ENCODE measurements around the gene GSG1.

Gene GSG1

DNA sequence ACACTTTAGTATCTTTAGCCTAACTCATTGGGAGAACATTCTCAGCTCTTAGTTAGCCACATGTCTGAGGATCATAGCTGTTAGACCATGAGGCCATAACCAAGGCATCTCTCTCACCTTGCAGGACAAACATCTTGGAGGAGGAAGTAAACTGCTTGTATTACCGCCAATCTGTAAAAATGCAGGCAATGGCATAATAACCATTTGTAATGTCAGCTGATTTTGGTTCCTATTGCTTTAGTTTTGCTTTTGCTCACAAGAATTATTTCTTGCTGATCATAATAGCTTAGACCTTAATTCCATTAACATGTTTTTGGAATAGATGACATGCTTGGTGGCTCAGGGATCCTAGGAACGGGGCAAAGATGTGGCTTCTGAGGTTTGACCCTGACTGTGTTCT, 16.4 kb upstream of the GSG1 start:
- FAIRE-seq, result no peak

DNA sequence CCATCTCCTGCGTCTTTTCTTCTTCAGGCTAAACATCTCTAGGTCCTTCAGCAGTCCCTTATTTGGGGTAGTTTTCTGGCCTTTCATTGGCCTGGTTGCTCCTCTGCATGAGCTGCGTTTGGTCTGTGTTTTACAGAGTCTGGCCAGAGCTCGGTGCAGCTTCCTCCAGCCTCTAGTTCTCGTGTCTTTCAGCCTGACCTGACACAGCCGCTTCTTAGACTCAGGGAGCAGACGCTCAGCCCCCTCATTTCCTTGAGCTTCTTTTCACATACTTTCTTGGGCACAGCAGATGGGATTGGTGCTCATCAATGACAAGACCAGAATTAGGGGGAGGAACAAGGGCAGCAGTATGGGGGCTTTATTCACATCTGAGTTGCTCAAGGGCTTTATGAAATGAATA, 13.6 kb upstream of the GSG1 start:
- FAIRE-seq, result no peak

DNA sequence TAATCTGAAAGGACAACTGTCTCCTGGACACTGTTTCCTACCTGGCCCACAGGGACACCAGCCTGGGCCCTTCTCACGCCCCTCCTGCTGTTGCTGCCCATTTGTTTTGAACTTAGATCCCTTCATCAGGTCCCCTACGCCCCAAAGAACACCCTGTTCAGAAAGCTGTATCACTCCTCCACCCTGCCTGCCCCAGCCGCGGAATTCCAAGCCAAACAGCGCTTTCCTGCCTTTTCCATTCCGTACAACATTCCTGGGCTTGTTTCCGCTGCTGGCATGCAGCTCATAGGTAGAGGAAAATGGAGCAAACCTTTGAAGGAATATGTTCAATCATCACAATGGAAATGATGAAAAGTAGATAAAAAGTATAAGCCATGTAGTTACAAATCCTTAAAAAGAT, 12.8 kb upstream of the GSG1 start:
- no peak for FAIRE-seq

DNA sequence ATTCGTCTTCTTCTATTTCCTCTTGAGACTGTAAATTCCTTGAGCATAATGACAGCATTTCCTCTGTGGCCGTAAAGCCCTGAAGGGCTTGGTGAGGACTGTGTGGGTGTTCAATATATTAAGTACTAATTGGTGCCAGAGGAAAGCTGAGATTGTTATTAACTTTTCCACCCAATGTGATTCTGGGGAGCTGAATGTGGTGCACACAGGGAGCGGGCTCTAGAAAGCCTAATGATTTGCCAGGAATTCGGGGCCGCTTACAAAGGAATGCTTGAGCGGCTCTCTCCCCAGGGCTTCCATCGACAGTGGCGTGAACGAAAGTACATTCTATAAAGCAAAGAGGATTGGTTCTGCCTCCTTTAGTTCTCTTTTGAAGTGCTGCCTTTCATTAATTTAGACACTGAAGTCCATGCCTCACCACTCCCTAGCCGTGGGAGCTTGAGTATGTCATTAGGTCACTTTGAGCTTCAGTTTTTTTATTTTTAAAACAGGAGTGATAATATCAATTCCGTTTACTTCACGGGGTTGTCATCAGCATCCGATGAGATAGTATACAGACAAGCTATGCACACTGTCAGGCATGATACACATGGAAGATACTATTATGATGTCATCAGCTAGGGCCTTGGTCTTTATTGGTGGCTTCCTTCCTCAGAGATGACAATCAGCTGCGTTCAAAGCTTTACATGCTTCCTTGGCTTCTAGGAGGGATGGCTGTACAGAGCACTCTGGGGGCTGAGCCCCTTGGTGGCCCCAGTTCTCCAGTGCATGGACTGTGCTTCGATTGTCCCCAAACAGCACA, 11.0 kb upstream of the GSG1 start:
- no peak for FAIRE-seq

DNA sequence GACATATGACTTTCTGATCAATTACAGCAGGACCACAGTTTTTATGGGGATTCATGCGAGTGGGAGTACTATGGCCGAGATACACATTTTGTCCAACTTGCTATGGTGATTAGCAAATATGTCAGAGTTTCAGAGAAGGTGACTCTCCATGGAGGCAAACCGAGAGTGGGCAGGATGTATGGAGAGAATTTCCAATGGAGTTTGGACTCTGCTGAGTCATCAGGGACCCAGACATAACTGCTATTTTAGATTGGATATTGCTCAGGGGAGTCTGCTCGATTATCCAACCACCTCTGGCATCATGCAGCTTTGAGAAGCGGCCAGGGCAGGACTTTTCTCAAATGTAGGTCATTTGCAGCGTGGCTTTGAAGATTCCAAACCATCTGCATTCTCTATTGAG, 9.5 kb upstream of the GSG1 start:
- FAIRE-seq, result no peak

DNA sequence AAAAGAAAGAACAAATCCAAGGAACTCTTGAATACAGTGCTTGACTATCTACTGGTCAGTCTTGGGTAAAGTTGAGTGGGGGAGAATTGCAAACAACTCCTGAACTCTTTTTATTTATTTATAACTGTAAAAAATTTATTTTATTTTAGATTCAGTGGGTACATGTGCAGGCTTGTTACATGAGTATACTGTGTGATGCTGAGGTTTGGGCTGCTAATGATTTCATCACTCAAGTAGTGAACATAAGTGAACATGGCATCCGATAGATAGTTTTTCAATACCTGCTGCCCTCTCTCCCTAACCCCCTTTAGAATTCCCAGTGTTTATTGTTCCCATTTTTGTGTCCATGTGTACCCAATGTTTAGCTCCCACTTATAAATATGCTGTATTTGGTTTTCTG, 3.2 kb upstream of the GSG1 start:
- no peak for FAIRE-seq

DNA sequence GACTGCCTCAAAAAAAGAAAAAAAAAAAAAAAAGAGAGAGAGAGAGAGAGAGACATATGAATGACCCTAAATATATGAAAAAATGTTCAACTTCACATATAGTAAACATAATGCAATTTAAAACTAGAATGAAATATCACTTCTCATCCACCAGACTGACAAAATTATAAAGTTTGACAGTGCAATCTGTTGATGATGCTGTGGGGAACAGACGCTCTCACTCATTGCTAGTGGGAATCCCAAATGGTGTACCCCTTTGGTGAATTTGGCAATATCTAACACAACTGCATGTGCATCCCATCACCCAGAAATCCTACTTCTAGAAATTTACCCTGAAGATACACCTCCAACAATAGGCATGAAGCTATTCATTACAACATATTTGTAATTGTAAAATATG, 2.3 kb upstream of the GSG1 start:
- FAIRE-seq, result no peak

DNA sequence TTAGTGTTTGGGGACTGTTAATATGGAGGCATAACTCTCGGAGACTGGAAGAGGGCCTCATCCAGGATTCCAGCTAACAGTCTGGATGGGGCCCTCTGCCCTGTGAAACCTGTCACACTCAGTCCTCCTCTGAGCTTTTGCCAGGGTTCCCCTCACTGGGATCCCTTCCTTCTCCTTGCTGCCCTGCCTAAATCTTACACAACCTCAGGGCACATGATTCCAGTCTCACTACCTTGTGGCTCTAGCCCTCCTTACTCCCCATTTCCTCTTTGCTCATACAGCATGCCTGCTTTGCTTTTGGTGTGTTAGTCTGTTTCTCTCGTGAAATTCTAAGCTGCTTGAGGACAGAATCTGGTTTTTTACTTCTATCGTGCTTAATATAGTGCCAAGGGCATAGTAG, 942 bp upstream of the GSG1 start:
- FAIRE-seq, result no peak

DNA sequence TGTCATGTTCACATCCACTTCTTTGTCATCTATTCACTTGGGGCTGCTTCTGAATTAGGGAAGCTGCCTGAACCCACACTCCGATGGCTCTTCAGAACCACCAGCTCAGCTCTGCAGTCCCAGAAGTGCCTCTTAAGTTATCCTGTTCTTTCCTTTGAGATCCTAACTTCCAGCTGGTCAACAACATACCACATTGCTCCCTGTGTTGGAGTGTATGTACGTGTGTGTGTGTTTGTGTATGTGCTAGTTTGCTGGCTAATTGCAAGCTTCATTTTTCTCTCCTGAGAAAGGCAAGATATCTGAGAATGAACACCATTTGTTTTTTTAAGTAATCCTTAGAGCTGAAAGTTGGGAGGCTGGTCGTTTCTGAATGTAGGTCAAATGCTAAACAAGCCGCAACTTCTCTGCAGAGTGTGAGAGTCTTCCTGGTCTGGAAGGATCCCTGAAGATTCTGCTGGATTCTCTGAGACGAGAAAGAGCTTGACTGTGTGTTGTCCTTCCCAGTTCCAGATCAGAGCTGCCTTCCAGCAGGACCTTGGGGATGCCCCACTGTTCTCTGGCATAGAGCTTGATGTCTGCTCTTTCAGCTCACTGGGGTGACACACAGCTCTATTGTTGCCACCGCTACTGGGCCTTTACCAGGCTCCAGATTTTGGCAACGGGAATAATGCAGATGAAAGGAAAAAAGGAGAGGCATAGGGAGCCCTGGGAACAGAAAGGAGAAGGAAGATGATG, 839 bp downstream of the GSG1 start:
- FAIRE-seq, result no peak

DNA sequence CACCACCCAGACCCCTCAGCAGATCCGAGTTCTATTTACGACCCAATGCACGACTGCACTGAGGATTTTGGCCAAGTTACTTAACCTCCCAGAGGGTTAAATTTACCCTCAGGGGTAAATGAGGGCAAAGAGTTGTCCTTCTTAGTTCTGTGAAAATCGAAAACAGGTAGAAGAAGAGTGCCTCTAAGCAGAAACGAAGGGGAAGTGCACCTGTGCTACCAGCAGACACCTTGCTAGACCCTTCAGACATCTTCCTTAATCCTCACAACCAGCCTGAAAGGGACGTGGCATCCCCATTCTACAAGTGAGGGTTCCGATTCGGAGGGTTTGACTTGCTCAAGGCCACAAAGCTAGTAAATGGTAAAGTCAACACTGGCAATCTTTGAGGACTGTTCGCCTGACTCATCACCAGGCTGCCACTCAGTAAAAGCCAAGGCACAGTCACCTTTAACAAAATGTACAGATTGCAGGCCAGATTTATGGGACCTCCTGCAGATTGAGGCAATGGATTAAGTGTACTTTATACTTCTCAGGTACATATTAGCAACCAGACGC, 1.6 kb downstream of the GSG1 start:
- FAIRE-seq, result no peak

DNA sequence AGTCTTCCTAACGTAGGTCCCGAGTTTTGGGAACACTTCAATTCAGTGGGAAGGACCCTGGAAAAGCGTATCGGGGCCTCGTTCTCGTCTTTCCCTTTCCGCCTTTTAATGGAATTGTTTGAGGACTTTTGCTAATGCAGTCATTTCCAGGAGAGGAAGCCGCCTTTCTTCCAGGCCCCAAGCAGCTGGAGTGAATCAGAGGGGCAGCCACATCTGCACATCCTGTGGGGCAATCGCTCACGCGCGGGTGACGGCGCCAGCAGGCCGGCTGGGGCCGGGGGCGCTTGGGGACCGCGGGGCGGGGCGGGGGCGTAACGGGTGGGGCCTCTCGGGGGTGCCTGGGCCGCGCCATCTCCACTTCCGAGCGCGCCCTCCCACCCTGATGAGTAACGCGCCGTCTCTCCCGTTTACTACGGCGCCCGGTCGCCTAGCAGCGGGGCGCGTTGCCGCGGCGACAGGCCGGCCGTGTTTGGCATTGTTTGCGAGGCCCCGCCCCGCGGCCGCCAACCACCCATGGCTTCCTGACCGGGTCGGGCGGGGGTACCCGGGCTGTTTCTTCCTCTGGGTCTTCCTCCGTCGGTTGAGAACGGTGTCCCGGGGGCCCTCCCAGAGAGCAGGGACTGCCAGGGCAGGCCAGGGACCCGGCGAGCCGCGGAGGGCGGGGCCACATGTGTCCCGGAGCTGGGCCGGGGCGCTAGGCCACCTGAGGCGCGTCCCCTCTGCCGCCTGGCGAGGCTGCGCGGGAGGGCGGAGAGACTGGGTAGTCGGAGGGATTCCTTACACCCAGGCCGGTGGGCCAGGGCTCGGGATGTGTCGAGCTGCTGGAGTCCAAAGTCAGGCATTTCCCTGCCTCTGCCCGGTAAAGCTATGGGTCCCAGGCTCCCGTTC, 2.3 kb downstream of the GSG1 start:
- no peak for FAIRE-seq

DNA sequence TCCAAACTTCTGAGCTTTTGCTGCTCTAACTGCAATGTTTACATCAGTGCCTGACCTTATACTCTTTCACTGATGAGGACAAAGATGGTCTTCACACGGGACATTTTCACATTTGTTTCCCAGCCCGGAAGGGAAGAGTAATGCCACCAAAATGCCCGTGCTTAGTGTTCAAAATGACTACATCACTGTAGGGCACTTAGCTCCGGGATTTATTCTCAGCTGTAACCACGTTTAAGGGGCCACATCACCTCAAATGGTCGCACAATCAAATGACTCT, 2.9 kb downstream of the GSG1 start:
- FAIRE-seq, result no peak

DNA sequence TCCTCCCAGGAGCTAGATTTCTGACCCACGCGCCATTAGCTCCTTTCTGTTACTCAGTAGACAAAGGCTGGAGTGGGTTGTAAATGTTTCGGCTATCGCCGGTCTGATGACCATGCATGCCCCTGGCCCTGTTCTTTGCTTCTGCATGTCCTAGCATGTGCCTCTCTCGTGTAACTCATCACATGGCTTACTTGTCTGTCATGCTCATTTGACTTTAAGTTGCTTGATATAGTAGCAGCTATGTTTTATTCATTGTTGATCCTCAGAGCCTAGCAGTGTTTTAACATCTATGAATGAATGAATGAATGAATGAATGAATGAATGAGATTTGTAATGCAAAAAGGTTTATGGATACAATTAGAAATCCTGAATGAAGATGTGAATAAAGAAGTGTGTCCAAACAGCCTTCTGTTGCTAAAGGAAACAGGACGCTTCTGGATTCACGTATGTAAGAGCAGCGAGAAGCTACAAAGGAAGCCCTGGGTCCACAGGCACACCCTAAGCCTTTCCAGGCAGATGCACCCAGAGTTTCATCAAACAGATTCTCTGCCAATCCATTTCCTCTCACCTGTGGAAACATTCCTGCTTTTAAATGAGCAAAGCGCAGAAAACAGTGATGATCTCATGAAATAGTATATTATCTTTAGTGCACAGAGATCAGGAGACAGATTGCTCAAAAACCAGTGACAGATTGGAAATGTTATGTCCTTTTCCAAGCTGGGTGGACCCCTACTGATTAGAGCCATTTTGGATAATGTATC, 3.4 kb downstream of the GSG1 start:
- FAIRE-seq, result no peak

DNA sequence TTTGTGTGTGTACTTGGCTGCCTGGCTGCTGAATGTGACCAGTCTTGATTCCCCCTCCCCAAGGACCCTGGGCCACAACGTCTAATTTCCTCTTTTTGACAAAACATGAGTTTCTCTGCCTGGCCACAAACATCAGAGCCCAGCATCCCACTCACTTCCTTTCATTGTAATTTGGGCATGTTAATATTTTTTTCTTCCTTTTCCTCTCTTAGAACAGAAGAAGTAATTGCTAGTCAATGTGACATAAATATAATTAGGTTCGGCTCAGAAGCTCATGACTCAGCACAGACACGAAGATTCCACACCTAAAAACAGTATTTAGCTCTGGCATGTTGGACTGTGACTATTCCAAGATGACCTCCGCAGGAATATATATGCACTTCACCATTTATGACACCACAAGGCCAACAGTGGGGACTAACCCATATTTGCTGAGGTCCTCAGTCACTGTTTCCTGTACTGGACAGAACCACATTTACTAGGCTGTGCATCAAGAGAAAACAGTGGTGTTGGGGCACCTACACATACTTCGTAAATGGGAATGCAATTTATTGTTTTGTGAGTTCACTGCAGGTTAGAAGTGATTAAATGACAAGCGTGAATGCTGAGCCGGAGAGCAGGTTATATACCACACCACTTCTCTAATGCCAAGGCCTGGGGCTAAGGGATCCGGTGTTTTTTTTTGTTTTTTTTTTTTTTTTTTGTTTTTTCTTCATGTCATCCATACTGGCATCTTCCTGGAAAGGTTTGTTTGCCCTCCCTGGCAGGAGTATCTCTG, 4.2 kb downstream of the GSG1 start:
- FAIRE-seq, result no peak

DNA sequence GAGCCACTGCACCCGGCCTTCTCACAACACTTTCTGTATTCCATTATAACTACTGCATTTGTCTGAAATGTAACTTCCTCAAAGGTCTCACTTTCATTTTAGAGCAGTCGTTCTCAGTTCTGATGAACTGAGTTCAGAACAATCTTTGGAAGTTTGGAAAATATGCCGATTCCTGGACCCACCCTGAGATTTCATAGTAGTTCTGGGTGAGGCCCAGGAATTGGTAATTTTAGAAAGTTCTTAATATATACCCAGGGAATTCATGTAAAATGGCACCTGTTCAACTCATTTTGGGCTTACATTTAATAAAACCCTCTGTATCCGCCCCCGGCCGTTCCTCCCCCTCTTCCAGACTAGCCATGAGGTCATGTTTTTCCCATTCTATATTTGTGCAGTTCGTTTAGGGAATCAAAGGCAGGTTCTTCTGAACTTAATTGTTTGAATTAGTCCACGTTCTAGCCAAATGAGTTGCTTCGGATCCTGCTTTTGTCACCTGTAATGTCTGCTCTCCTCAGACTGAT, 5.9 kb downstream of the GSG1 start:
- FAIRE-seq, result no peak

DNA sequence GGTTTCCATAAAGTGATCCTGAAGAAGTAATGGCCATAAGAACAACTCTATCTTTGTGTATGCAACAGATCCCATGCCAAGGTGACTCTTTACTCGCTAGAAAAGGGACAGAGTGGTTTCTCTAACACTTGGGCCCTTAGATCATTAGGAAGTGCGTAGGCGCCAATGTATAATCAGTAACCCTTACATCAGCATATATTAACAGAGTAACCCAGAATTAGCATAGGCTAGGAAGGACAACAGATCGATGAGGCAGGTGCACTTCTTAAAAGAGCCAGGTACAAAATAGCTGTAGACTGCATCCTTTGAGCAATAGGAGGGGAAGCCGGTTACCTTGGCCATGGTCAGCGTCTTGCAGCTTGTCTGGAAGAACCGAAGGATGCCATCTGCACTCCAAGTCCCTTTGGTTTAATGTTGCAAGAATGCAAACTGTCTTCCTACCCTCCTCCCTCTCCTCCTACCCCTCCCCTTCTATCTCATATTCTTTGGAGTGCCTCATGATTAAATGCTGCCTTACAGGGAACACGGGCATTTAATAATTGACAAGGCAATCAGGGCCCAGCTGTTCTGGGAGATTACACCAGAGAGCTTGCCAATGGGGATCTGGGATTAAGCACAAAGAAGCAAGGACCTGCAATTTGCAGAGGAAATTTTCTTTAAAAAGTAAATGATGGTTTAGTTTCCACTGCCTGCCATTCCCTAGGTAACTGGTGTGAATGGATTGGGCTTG, 8.0 kb downstream of the GSG1 start:
- no peak for FAIRE-seq

DNA sequence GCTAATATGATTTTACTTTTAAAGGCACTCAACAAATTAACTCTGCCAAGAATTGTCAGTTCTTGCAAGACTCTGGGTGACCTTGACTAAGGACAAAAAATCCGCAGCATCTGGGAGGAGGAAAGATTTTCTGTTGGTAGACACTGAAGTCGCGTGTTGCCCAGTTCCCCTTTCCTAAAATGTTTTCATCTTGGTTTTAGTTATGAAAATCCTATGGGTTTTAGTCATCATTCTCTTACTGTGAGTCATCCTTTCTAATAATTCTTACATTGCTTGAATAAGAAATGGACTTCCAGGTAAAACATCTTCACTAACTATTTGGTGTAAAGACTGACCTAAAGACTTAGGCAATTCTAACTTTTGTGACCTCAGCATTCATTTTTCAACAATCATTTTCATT, 9.1 kb downstream of the GSG1 start:
- FAIRE-seq, result no peak

DNA sequence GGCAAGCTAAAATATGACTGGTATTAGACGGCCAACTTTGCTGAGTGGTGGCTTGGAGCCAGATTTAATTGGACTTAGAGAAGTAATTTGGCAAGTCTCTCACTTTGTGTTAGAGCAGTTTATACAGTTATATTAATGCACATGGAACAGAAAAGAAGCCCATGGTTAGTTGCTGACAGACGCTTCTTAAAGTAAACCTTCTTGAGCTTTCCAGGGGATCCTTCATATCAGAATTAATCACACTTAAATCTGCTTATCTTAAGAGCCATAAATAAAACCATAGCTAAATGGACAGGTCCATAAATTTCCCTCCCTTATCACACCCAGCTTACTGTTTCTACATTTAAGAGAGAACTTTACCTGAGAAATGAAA, 9.6 kb downstream of the GSG1 start:
- no peak for FAIRE-seq

DNA sequence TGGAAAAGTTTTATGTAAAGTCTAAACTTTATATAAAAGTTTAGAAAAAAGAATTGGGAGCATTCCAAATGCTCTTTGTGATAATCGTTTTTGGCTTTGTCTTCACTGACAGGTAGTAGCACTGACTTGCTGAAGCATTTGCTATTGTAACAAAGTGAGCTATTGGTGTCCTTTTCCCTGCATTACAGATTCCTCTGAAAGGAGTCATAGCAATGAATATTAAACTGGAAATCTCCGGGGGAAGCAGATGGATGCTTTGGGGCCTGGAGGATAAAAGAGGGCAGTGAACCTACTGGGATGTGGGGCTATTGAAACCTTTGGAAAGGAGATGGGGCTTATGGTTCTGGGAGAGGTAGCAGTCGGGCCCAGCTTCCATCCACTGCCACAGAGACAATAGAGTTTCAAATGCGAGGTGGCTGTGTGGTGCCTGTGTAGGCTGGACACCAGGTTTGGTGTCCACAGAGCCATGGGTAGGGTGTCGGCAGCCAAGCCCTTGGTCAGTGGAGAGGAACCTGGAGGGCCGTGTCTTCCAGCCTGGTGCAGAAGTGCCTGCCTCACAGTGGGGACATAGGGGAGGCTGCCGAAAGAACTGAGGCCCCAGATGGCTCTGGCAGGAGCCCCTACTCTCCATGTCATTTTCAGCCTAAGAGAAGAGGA, 10.1 kb downstream of the GSG1 start:
- FAIRE-seq, result no peak

DNA sequence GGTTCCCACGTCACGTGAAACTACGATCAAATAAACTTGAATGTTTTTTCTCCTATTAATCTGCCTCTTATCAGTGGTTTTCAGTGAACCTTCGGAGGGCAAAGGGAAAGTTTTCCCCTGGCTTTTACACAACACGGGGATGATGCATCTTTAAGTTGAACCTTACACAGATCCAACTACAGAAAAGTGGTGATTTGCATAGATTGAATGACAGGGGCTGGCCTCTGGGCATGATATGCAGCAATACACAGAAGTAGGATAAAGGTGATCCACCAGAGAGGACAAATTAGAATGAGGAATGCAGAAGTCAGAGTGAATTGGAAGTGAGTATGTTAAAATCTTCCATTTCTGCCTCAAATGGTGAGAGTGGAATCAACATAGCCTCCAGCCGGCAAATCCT, 11.6 kb downstream of the GSG1 start:
- FAIRE-seq, result no peak

All from endometrium (tissue), 2 donors.